Measurements from ENCODE around the gene LAMA4.
A peak's percentile ranks its signal among the peaks of the same experiment; 100 is the strongest.

The LAMA4 gene

DNA sequence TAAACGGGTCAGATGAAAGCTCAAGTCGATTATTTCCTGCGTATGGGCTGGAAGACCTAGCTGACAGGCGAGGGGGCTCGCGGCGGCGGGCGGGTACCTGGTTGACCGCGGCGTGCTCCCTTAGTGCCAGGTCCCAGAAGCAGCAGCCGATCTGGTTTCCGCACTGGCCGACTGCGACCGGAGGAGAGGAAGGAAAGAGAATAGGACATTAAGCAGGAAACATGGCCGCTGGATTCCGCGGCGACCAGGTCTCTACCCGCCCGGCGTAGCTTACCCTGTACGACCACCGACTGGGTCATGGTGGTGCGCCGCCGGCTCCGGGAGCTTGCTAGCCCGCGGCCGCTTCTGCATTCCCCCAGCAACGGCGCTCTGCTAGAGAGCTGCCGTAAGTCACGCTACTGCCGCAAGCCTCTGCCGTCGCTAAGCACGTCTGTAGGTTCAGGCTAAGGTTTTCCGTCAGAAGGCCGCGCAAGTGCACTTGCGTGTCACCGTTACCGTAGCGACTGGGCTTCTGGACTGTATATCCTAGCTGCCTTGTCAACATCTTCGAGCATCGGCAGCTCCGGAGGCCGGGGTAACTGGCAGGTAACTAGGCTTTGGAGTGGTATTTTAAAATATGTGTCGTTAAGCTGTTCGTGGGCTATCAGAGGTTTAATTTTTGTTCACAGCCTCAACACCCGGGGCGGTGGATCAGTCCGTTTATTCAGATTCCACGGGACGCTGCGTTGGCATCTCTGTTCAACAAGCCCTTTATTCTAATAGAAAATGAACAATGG is 167.0 kb downstream of the LAMA4 start, which contains the start of the genes FAM229B and TUBE1:
Gene FAM229B, plus strand, starts transcription at position 456 of the 776 bp plus-strand sequence. CDS start 11,693 bp downstream, outside the sequence.
Gene TUBE1, minus strand, starts transcription at position 347 of the 776 bp plus-strand sequence. Its CDS starts 48 bp downstream, at position 299.
- Histone ChIP-seq H3K9ac (ENCODE audit: low read length in 2 of 2) (peak within 1 kb of the TSS; percentile 80 to 81), H3K27me3 (ENCODE audit: control insufficient read depth in 1 of 2, insufficient read depth in 2 of 2, low read length in 2 of 2) (no peaks in the 10 kb centered on the region), H3K9me3 (ENCODE audit: control insufficient read depth in 2 of 2, low read length in 2 of 2) (no peaks in the 10 kb centered on the region), H3K4me1 (ENCODE audit: control insufficient read depth, insufficient read depth, low read length) (peaks cover 4% of the 10 kb centered on the region), H3K27ac (ENCODE audit: low read length) (peak within 1 kb of the TSS; percentile 72), H3K4me3 (ENCODE audit: low read length in 2 of 2) (peak within 1 kb of the TSS; percentile 61 to 82), H3K36me3 (ENCODE audit: control insufficient read depth in 2 of 2, insufficient read depth in 2 of 2, low read length in 2 of 2) (peaks cover 2 to 3% of the 10 kb centered on the region in 2 donors)

- H3K27ac ChIP-seq (ENCODE audit: low read length): peak overlapping the region; percentile 72
- H3K9ac ChIP-seq (ENCODE audit: low read length in 2 of 2): peak overlapping the region; percentile 80 to 81
- H3K36me3 ChIP-seq (ENCODE audit: control insufficient read depth in 2 of 2, insufficient read depth in 2 of 2, low read length in 2 of 2): peaks cover 2 to 7% of the 10 kb centered on the region in 2 donors
- no peaks in the 10 kb centered on the region for H3K9me3 ChIP-seq (ENCODE audit: control insufficient read depth in 2 of 2, low read length in 2 of 2)
- H3K27me3 ChIP-seq (ENCODE audit: control insufficient read depth in 1 of 2, insufficient read depth in 2 of 2, low read length in 2 of 2): no peaks in the 10 kb centered on the region
- peaks cover 4% of the 10 kb centered on the region for H3K4me1 ChIP-seq (ENCODE audit: control insufficient read depth, insufficient read depth, low read length)
- H3K4me3 ChIP-seq (ENCODE audit: low read length in 2 of 2): peak overlapping the region; percentile 61 to 82
Measured at GRCh38 chr6:112086744-112087135, 167.6 kb downstream of the LAMA4 start.

- H3K36me3 ChIP-seq (ENCODE audit: control insufficient read depth in 2 of 2, insufficient read depth in 2 of 2, low read length in 2 of 2): peaks cover 4 to 12% of the 10 kb centered on the region in 2 donors
- no peak overlapping the region for H3K4me3 ChIP-seq (ENCODE audit: low read length in 2 of 2)
- H3K9me3 ChIP-seq (ENCODE audit: control insufficient read depth in 2 of 2, low read length in 2 of 2): no peaks in the 10 kb centered on the region
- no peak overlapping the region for H3K9ac ChIP-seq (ENCODE audit: low read length in 2 of 2)
- H3K4me1 ChIP-seq (ENCODE audit: control insufficient read depth, insufficient read depth, low read length): peaks cover 4% of the 10 kb centered on the region
- H3K27me3 ChIP-seq (ENCODE audit: control insufficient read depth in 1 of 2, insufficient read depth in 2 of 2, low read length in 2 of 2): no peaks in the 10 kb centered on the region
- H3K27ac ChIP-seq (ENCODE audit: low read length): no peak overlapping the region
Measured at GRCh38 chr6:112085286-112086065, 168.9 kb downstream of the LAMA4 start.

- H3K27me3 ChIP-seq (ENCODE audit: control insufficient read depth in 1 of 2, insufficient read depth in 2 of 2, low read length in 2 of 2): no peaks in the 10 kb centered on the region
- no peak overlapping the region for H3K9ac ChIP-seq (ENCODE audit: low read length in 2 of 2)
- no peaks in the 10 kb centered on the region for H3K4me1 ChIP-seq (ENCODE audit: control insufficient read depth, insufficient read depth, low read length)
- peaks cover 7 to 19% of the 10 kb centered on the region in 2 donors for H3K36me3 ChIP-seq (ENCODE audit: control insufficient read depth in 2 of 2, insufficient read depth in 2 of 2, low read length in 2 of 2)
- no peaks in the 10 kb centered on the region for H3K9me3 ChIP-seq (ENCODE audit: control insufficient read depth in 2 of 2, low read length in 2 of 2)
- no peak overlapping the region for H3K27ac ChIP-seq (ENCODE audit: low read length)
- no peak overlapping the region for H3K4me3 ChIP-seq (ENCODE audit: low read length in 2 of 2)
Measured at GRCh38 chr6:112081569-112081968, 172.8 kb downstream of the LAMA4 start.

- Histone ChIP-seq H3K4me3 (ENCODE audit: low read length in 2 of 2) (no peak overlapping the region), H3K36me3 (ENCODE audit: control insufficient read depth in 2 of 2, insufficient read depth in 2 of 2, low read length in 2 of 2) (no peaks in the 10 kb centered on the region), H3K27ac (ENCODE audit: low read length) (no peak overlapping the region), H3K27me3 (ENCODE audit: control insufficient read depth in 1 of 2, insufficient read depth in 2 of 2, low read length in 2 of 2) (no peaks in the 10 kb centered on the region), H3K9me3 (ENCODE audit: control insufficient read depth in 2 of 2, low read length in 2 of 2) (no peaks in the 10 kb centered on the region), H3K9ac (ENCODE audit: low read length in 2 of 2) (no peak overlapping the region), H3K4me1 (ENCODE audit: control insufficient read depth, insufficient read depth, low read length) (peaks cover 4% of the 10 kb centered on the region)
Measured at GRCh38 chr6:112066606-112067005, 187.8 kb downstream of the LAMA4 start.

GRCh38 chr6:112065426-112065986 is 188.9 kb downstream of the LAMA4 start:
- peaks cover 4% of the 10 kb centered on the region for H3K4me1 ChIP-seq (ENCODE audit: control insufficient read depth, insufficient read depth, low read length)
- H3K36me3 ChIP-seq (ENCODE audit: control insufficient read depth in 2 of 2, insufficient read depth in 2 of 2, low read length in 2 of 2): no peaks in the 10 kb centered on the region
- H3K27ac ChIP-seq (ENCODE audit: low read length): no peak overlapping the region
- H3K27me3 ChIP-seq (ENCODE audit: control insufficient read depth in 1 of 2, insufficient read depth in 2 of 2, low read length in 2 of 2): no peaks in the 10 kb centered on the region
- H3K4me3 ChIP-seq (ENCODE audit: low read length in 2 of 2): no peak overlapping the region
- H3K9me3 ChIP-seq (ENCODE audit: control insufficient read depth in 2 of 2, low read length in 2 of 2): no peaks in the 10 kb centered on the region
- H3K9ac ChIP-seq (ENCODE audit: low read length in 2 of 2): no peak overlapping the region

DNA sequence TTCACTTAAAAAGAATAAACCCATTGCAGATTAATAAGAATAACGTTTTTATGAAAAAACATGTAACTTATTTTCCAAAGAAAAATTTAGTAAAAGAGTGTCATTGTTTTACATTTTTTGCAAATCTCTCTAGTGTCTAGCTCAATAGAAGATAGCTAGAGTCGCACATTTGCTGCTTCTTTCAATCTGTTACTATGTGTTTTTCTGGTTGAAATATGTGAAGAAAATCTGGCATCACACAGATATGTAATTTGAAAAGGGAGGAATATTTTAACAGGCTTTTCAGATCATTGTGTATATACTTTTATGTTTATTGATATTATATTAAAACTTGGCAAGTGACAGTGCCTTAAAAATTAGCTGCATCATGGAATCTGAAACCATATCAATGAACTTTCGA is 191.4 kb downstream of the LAMA4 start:
- H3K9me3 ChIP-seq (ENCODE audit: control insufficient read depth in 2 of 2, low read length in 2 of 2): no peaks in the 10 kb centered on the region
- no peak overlapping the region for H3K27ac ChIP-seq (ENCODE audit: low read length)
- H3K27me3 ChIP-seq (ENCODE audit: control insufficient read depth in 1 of 2, insufficient read depth in 2 of 2, low read length in 2 of 2): no peaks in the 10 kb centered on the region
- no peak overlapping the region for H3K4me3 ChIP-seq (ENCODE audit: low read length in 2 of 2)
- H3K36me3 ChIP-seq (ENCODE audit: control insufficient read depth in 2 of 2, insufficient read depth in 2 of 2, low read length in 2 of 2): no peaks in the 10 kb centered on the region
- no peak overlapping the region for H3K9ac ChIP-seq (ENCODE audit: low read length in 2 of 2)
- H3K4me1 ChIP-seq (ENCODE audit: control insufficient read depth, insufficient read depth, low read length): peaks cover 4% of the 10 kb centered on the region

DNA sequence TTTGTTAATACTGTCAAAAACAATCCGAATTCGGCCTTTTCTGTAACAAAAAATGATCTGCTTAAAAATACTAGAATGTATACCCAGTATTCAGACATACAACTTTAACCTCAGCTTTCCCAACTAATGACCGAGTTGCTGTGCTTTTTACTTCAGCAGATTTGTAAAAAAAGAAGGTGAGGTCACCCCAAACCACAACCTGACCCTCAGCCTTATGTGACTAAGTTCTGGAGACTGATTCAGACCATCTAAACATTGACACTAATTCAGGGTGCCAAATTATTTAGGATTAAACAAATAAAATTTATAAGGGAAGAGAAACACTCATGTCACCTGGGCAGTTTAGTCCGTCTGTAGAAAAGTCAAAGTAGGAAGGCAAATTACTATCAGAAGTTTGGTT is 192.8 kb downstream of the LAMA4 start:
- no peak overlapping the region for H3K27ac ChIP-seq (ENCODE audit: low read length)
- no peaks in the 10 kb centered on the region for H3K9me3 ChIP-seq (ENCODE audit: control insufficient read depth in 2 of 2, low read length in 2 of 2)
- H3K36me3 ChIP-seq (ENCODE audit: control insufficient read depth in 2 of 2, insufficient read depth in 2 of 2, low read length in 2 of 2): no peaks in the 10 kb centered on the region
- peaks cover 4% of the 10 kb centered on the region for H3K4me1 ChIP-seq (ENCODE audit: control insufficient read depth, insufficient read depth, low read length)
- H3K4me3 ChIP-seq (ENCODE audit: low read length in 2 of 2): no peak overlapping the region
- H3K9ac ChIP-seq (ENCODE audit: low read length in 2 of 2): no peak overlapping the region
- H3K27me3 ChIP-seq (ENCODE audit: control insufficient read depth in 1 of 2, insufficient read depth in 2 of 2, low read length in 2 of 2): no peaks in the 10 kb centered on the region
